Prostate gland (tissue), 2 donors: ENCODE data around the gene PCNX1. TPM values are rescaled to one million over a fixed set of nuclear protein-coding genes. Genes with fewer than 3 reads are reported as not detected.
"Not testable (repeated sequence)": the region's sequence is repeated elsewhere in the genome, so short reads cannot be mapped to it uniquely, and the experiment has no call there.

Experiments used
- DNase-seq: peaks from one replicate; pipeline ENCODE4 v3.0.0-alpha.2; 2019; ENCODE audit warnings: low spot score
- H3K27ac ChIP-seq, 2 donors: fragments of 200-600 bp; sonication (generic); 2 replicates each; pipeline ENCODE4 v1.5.1; 2017 to 2019
- H3K27me3 ChIP-seq: fragments of 200-600 bp; sonication (generic); replicated peaks from 2 replicates; pipeline ENCODE4 v1.5.1; 2019; ENCODE audit not compliant: insufficient read depth
- H3K36me3 ChIP-seq, 2 donors: fragments of 200-600 bp; sonication (generic); 1 replicate in 1 of 2; 2 replicates in 1 of 2; pipeline versions ENCODE4 v1.5.1 to v1.8.1; 2017 to 2019
- H3K4me1 ChIP-seq: fragments of 200-600 bp; sonication (generic); replicated peaks from 2 replicates; pipeline ENCODE4 v1.5.1; 2019
- H3K4me3 ChIP-seq, 2 donors: fragments of 200-600 bp; sonication (generic); 2 replicates each; pipeline ENCODE4 v1.5.1; 2017 to 2019
- H3K9me3 ChIP-seq: fragments of 200-600 bp; sonication (generic); 2 replicates; pipeline ENCODE4 v1.5.1; 2017
- CTCF ChIP-seq, 4 experiments: fragments of 200-600 bp in 2 of 4; fragments of 450-650 bp in 2 of 4; sonication (generic) in 2 of 4; IDR thresholded peaks; 1 replicate in 3 of 4; 2 replicates in 1 of 4; pipeline ENCODE4 v1.5.1; 2016 to 2019; ENCODE audit warnings: antibody characterized with exemption in 4 of 4, mild to moderate bottlenecking in 2 of 4, moderate library complexity in 2 of 4
- POLR2A ChIP-seq: fragments of 450-650 bp; IDR thresholded peaks from one replicate; pipeline ENCODE4 v1.6.1; 2016; ENCODE audit warnings: antibody characterized with exemption, mild to moderate bottlenecking
- POLR2AphosphoS5 ChIP-seq: sonication (generic); formaldehyde crosslinking; IDR thresholded peaks from one replicate; pipeline ENCODE4 v1.6.1; 2017; ENCODE audit warnings: antibody characterized with exemption
- WGBS: methylation state at CpG from one replicate; pipeline ENCODE4 v1.1.5; 2018; 5-methylcytosine and 5-hydroxymethylcytosine counted together
- intact Hi-C: fragments of 100-400 bp; cut with DNase I; formaldehyde crosslinking; loops from one replicate; pipeline ENCODE4 v1.14.2; 2022
- total RNA-seq, 2 donors: library from RNA; depleted of rRNA; stranded (reverse); fragments of >200 nt; gene quantifications; one replicate each; pipeline ENCODE4 v1.1.0, GENCODE V29; 2016

Gene PCNX1
- total RNA-seq, 2 donors from 2014 or later = 24.5 to 66.5 TPM

DNA sequence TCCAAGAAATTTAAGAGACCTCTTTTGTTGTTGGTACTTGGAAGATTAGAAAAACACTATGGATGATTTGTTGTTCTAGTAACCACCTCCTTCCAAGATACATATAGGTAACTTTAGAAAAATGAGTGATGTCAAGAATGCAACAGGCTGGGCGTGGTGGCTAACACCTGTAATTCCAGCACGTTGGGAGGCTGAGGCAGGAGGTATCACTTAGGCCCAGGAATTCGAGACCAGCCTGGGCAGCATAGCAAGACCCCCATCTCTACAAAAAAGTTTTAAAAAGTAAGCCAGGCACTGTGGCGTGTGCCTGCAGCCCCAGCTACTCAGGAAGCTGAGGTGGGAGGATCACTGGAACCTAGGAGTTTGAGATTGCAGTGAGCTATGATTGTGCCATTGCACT, 97.8 kb downstream of the PCNX1 start:
- Histone ChIP-seq H3K9me3 (no peaks in the 10 kb centered on the region), H3K36me3 (no peaks in the 10 kb centered on the region), H3K4me1 (no peaks in the 10 kb centered on the region), H3K27me3 (no peaks in the 10 kb centered on the region), H3K27ac (no peak overlapping the region), H3K4me3 (no peak overlapping the region)
- no peak for TF ChIP-seq POLR2AphosphoS5
- no peak for TF ChIP-seq POLR2A
- TF ChIP-seq CTCF (IDR thresholded peaks at IDR 0.05) = no peak
- DNase-seq = no peak
- 97% methylated on average over 4 of the region's 4 CpGs for WGBS
- intact Hi-C loops = no loop called here

DNA sequence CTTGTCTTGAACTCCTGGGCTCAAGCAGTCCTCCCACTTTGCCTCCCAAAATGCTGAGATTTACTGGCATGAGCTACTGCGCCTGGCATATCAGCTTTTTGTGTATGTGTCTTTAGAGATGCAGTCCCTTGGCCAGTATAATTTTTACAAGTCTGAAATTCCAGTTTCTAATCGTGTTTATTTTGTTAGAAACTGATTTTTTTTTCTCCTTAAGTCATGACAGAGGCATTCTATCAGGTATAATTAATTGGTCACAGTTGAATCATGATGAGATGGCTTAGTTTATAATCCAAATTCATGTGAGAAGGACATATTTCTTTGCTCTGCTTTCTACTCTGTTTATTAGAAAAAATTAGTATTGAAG, 98.9 kb downstream of the PCNX1 start:
- Histone ChIP-seq H3K36me3 (no peaks in the 10 kb centered on the region), H3K27ac (no peak overlapping the region), H3K9me3 (no peaks in the 10 kb centered on the region), H3K4me1 (no peaks in the 10 kb centered on the region), H3K4me3 (no peak overlapping the region), H3K27me3 (no peaks in the 10 kb centered on the region)
- no peak for TF ChIP-seq CTCF (IDR thresholded peaks at IDR 0.05)
- no peak for TF ChIP-seq POLR2A
- no peak for TF ChIP-seq POLR2AphosphoS5
- DNase-seq = no peak
- WGBS = 27% methylated on average over 2 of the region's 2 CpGs
- intact Hi-C loops = no loop called here

DNA sequence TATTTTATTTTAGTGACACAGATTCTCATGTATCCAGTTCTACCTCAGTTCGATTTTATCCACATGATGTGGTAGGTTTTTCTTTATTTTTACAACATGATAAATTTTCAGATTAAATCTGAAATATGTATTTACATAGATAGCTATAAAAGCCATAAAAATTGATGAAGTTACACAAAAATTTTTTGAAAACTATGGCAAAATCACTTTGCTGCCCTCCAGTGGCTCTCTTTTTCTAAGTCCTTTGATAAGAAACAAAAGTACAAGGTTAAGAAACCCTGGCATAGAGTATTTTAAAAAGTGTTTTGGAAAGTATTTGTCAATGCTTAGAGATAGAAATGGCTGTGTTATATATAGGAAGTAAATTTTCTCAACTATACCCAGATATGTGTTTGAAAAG, 104.2 kb downstream of the PCNX1 start:
- Histone ChIP-seq H3K4me3 (no peak overlapping the region), H3K9me3 (no peaks in the 10 kb centered on the region), H3K36me3 (no peaks in the 10 kb centered on the region), H3K4me1 (no peaks in the 10 kb centered on the region), H3K27me3 (no peaks in the 10 kb centered on the region), H3K27ac (no peak overlapping the region)
- TF ChIP-seq POLR2AphosphoS5 = no peak
- TF ChIP-seq POLR2A = no peak
- TF ChIP-seq CTCF (IDR thresholded peaks at IDR 0.05) = no peak
- WGBS = 57% methylated on average over 1 of the region's 1 CpG
- DNase-seq = no peak
- intact Hi-C loops = no loop called here

DNA sequence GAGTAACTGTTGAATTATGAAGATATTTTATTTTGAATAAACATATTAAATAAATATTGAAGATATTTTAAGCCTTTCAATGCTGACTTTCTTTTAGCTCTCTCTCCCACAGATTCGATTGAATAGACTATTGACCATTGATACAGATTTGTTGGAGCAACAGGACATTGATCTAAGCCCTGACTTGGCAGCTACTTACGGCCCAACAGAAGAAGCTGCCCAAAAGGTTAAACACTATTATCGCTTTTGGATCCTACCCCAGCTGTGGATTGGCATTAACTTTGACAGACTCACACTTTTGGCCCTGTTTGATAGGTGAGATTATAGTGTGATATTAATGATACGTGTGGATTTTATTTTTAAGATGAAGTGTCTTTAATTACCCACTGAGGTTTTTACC, 105.6 kb downstream of the PCNX1 start:
- TF ChIP-seq POLR2A (no peak), POLR2AphosphoS5 (no peak), CTCF (IDR thresholded peaks at IDR 0.05) (no peak)
- WGBS = 87% methylated on average over 4 of the region's 4 CpGs
- H3K27me3 ChIP-seq = no peaks in the 10 kb centered on the region
- H3K27ac ChIP-seq = no peak overlapping the region
- no peak for DNase-seq
- no peaks in the 10 kb centered on the region for H3K36me3 ChIP-seq
- intact Hi-C loops = no loop called here
- H3K4me3 ChIP-seq = no peak overlapping the region
- H3K4me1 ChIP-seq = no peaks in the 10 kb centered on the region
- H3K9me3 ChIP-seq = no peaks in the 10 kb centered on the region

GRCh38 chr14:71013551-71014192, 106.4 kb downstream of the PCNX1 start:
- no peak for DNase-seq
- Histone ChIP-seq H3K4me1 (no peaks in the 10 kb centered on the region), H3K36me3 (no peaks in the 10 kb centered on the region), H3K27me3 (no peaks in the 10 kb centered on the region), H3K4me3 (no peak overlapping the region), H3K9me3 (no peaks in the 10 kb centered on the region), H3K27ac (no peak overlapping the region)
- TF ChIP-seq POLR2AphosphoS5 (no peak), POLR2A (no peak), CTCF (IDR thresholded peaks at IDR 0.05) (no peak)
- intact Hi-C loops = no loop called here
- WGBS = 0% methylated on average over 1 of the region's 1 CpG

GRCh38 chr14:71019917-71020316, 112.7 kb downstream of the PCNX1 start:
- intact Hi-C loops, H3K27ac ChIP-seq, H3K9me3 ChIP-seq, H3K4me1 ChIP-seq, H3K27me3 ChIP-seq, H3K36me3 ChIP-seq, H3K4me3 ChIP-seq, DNase-seq: not testable (repeated sequence)
- WGBS = 97% methylated on average over 3 of the region's 3 CpGs
